Neural progenitor cell (in vitro differentiated cells): ENCODE results near the gene CAMSAP1.

ENCODE experiments used
- EZH2 ChIP-seq: fragments of 200-600 bp; sonication (generic); IDR thresholded peaks from 2 replicates; pipeline ENCODE4 v1.6.1; 2017; ENCODE audit warnings: antibody characterized with exemption, mild to moderate bottlenecking, moderate library complexity
- EZH2phosphoT487 ChIP-seq: fragments of 200-600 bp; sonication (generic); IDR thresholded peaks from 2 replicates; pipeline ENCODE4 v1.6.1; 2017; ENCODE audit warnings: antibody characterized with exemption
- TF ChIP-seq, protein P1 (sequence below): fragments of 200-600 bp; sonication (generic); IDR thresholded peaks from 2 replicates; pipeline ENCODE4 v1.5.1; 2017; ENCODE audit warnings: antibody characterized with exemption, mild to moderate bottlenecking

- TF ChIP-seq, protein P1, sequence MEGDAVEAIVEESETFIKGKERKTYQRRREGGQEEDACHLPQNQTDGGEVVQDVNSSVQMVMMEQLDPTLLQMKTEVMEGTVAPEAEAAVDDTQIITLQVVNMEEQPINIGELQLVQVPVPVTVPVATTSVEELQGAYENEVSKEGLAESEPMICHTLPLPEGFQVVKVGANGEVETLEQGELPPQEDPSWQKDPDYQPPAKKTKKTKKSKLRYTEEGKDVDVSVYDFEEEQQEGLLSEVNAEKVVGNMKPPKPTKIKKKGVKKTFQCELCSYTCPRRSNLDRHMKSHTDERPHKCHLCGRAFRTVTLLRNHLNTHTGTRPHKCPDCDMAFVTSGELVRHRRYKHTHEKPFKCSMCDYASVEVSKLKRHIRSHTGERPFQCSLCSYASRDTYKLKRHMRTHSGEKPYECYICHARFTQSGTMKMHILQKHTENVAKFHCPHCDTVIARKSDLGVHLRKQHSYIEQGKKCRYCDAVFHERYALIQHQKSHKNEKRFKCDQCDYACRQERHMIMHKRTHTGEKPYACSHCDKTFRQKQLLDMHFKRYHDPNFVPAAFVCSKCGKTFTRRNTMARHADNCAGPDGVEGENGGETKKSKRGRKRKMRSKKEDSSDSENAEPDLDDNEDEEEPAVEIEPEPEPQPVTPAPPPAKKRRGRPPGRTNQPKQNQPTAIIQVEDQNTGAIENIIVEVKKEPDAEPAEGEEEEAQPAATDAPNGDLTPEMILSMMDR, result no peak
- TF ChIP-seq EZH2 (no peak), EZH2phosphoT487 (no peak)
These were observed 84.3 kb downstream of the CAMSAP1 start for GRCh38 chr9:135823036-135823435.
